22Rv1 (cell line): ENCODE data around the gene TUBB6.

Experiments used
- H3K27ac ChIP-seq: fragments of 450-650 bp; 2 replicates; pipeline ENCODE4 v1.5.1; 2017
- CTCF ChIP-seq: fragments of 450-650 bp; IDR thresholded peaks from 2 replicates; pipeline ENCODE4 v1.5.1; 2017; ENCODE audit warnings: mild to moderate bottlenecking
- ZFX ChIP-seq: fragments of 450-650 bp; IDR thresholded peaks from 2 replicates; pipeline ENCODE4 v1.6.1; 2017; ENCODE audit warnings: antibody characterized with exemption, borderline replicate concordance

TUBB6 gene

GRCh38 chr18:12373771-12374116 is 65.7 kb downstream of the TUBB6 start:
- no peak overlapping the region for H3K27ac ChIP-seq
- TF ChIP-seq CTCF (no peak), ZFX (no peak)

DNA sequence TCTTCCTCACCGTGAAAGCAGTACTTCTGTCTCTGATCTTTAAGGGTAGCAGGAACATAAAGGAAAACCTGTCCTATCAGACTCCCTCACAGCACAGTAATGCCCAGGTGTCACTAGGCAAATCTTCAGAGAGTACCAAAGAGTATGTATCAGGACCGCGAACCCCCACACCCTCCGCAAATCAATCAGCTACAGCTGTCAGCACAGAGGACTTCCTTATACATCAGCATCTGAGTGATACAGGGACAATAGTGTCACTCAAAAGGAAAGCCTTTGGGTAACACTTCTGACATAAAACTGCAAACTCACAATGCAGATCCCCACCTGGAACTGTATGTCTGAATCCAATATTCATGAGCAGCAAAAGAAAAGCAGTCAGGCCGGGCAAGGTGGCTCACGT is 66.4 kb downstream of the TUBB6 start:
- TF ChIP-seq ZFX, result no peak
- TF ChIP-seq CTCF, result no peak
- no peak overlapping the region for H3K27ac ChIP-seq
